ENCODE data around the gene PSMD1.
A peak's percentile ranks its signal among the peaks of the same experiment; 100 is the strongest.
"Not testable (repeated sequence)": the region's sequence is repeated elsewhere in the genome, so short reads cannot be mapped to it uniquely, and the experiment has no call there.

Gene PSMD1

DNA sequence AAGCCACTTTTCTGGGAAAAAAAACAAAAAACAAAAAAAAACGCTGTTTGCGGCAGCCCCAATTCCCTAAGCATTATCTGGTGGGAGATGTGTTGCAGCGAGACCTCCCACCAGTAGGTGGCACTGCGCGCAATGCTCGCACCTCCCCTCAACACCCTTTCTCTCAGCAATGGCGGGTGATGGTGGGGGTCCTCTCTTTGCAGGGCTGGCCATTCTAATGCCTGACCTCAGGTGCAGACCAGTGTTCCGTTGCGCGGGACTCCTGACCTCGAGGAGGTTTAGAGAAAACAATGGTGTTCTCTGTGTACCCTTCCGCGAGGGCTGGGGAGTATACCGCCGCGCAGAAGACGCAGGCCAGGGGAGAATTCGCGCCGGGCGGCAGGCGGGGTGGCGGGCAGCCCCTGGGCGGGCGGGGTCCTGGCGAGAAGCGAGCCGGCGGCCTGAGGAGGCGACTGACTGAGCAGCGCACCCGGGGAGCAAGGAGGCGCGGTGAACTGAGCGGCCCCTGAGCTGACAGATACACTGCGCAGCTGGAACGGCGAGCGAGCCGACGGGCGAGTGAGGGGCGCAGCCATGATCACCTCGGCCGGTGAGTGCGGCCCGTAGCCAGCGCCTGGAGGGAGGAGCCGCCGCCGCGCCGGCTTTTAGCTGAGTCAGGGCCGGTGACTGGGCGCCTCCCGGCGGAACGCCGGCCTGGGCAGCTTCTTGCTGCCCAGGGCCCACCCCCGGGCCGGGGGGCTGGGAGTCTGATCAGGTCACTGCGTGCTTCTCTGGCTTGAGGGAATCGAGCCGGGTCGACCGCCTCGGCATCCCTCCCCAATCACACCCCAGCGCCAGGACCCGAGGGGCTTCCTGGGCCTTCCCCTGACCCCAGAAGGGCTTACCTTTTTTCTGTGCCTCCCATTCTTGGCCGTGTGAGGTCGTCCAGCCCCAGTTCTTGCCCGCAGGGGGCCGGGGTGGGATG, at the start of gene PSMD1:
PSMD1 (plus strand) TSS at position 415 of the 964 bp plus-strand sequence; CDS start at position 574, 159 bp downstream.
- DNase-seq = peak; percentile 92

- DNase-seq = peak; percentile 75
These were observed 49.2 kb upstream of the PSMD1 start for GRCh38 chr2:231007286-231008098.

DNA sequence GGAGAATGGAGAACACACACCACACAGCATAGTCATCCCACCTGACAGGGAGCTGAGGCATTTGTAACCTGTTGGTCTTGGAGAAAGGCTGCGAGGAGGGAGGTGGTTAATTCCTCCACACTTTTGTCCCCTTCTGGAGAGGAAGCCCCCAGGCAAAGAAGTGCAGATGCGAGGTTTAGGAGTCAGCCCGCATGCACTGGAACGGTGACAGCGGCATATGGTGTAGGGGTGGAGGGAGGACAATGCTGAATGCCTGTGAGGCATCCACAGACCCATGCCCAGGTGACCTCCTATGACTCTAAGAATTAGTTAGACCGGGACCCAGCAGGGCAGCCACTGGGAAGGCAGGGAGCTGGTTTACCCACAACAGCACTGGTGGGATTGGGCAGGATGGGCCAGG, 48.5 kb upstream of the PSMD1 start:
- DNase-seq = no peak

GRCh38 chr2:231009236-231009919, 47.3 kb upstream of the PSMD1 start:
- no peak for DNase-seq

DNA sequence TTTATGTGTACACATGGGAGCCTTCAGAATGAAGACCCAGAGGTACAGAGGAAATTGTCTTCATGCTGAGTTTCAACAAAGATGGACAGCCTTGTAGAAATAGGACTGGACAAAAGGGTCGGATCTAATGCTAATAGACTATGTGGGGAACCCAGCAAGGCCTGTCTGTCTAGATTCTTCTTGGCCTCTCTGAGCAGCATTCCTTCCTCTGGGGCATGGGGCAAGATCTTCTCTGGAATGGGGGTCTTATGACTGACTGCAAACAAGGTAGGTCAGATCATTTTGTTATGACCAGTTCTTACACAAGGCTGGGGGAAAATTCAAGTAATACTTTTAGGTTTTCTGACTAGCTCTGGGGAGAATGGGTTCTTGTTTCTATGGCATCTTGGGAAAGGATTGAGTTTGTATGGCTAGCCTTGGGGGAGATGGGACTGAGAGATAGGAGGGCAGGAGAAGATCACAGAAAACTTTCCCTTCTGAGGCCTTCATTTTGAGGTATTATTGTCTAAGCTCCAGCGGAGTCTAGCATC, 46.4 kb upstream of the PSMD1 start:
- DNase-seq = no peak

DNA sequence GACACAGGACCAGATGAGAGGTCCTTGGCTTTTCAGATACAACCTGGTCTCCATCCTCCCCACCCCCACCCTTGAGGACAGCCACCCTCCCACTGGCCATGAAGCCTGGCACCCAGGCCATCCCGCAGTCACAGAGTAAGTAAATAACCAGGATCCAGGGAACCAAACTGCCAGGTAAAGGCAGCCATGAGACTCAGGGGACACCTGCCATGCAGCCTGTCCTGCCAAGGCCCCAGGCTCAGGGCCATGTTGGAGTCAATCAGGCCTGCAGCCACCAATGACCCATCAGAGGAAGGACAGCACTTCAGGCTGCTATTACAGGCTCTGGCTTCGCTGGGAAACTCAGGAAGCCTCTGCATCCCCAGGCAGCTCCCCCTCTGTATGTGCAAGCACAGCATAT, 45.1 kb upstream of the PSMD1 start:
- DNase-seq = no peak

DNA sequence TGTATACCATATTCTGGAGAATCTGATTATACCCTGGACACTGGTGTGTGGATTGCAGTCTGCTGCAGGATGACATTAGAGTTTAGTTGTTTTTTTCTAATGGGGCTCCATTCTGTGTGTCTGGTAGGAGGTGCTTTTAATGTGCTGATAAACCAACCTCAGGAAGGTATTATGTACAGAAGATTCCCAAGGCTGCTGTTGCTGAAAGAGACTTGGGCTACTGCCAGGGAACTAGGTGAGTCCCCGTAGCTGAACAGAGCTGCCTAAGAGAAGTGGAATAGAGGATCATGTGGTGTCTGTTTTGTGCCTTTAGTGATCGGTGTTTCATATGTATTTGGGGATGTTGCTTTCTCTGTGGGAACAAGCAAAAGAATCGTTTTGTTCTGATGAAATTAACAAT, 44.2 kb upstream of the PSMD1 start:
- DNase-seq = no peak

- no peak for DNase-seq
These were observed 42.8 kb upstream of the PSMD1 start for GRCh38 chr2:231013820-231014219.

GRCh38 chr2:231015478-231015877, 41.2 kb upstream of the PSMD1 start:
- DNase-seq = no peak

- no peak for DNase-seq
These were observed 40.7 kb upstream of the PSMD1 start for GRCh38 chr2:231015926-231016325.

- DNase-seq = no peak
These were observed 40.0 kb upstream of the PSMD1 start for GRCh38 chr2:231016566-231017230.

- DNase-seq = no peak
These were observed 39.5 kb upstream of the PSMD1 start for GRCh38 chr2:231017231-231017598.

- no peak for DNase-seq
These were observed 38.5 kb upstream of the PSMD1 start for GRCh38 chr2:231018184-231018583.

GRCh38 chr2:231025059-231025458, 31.6 kb upstream of the PSMD1 start:
- DNase-seq = not testable (repeated sequence)

GRCh38 chr2:231028889-231029288, 27.8 kb upstream of the PSMD1 start:
- no peak for DNase-seq

DNA sequence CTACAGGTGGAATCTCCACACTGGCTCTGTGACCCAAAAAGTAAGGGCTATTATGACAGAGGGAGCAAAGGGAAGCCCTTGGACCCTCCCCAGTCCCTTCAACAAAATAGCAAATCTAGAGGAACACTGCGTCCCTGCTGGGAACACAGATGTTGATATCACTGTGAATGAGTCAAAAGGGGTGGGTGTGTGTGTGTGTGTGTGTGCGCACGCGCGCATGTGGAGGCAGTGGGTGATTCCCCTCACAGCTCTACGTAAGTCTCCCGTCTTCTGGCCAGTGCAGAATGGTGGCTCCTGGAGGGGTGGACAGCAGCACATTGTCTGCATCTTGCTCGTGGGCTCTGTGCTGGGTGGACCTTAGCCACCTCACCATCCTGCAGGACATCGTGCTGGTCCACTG, 27.1 kb upstream of the PSMD1 start:
- DNase-seq = no peak

DNA sequence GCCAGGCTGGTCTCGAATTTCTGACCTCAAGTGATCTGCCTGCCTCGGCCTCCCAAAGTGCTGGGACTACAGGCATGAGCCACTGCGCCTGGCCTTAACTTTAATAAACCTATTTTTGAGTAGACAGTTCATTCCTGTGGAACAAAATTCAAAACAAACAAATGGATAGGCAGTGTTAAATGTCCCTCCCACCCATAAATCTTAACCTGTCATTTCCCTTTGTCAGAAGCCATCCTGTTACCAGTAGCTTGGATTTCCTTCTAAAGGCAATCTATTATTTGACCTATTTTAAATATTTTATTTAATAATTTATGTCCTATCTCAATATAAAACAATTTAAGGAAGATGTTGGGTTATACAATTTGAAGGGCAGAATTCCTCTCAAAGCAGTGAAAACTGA, 25.9 kb upstream of the PSMD1 start:
- no peak for DNase-seq

GRCh38 chr2:231032575-231033140, 24.0 kb upstream of the PSMD1 start:
- no peak for DNase-seq

- no peak for DNase-seq
These were observed 23.2 kb upstream of the PSMD1 start for GRCh38 chr2:231033147-231034132.

DNA sequence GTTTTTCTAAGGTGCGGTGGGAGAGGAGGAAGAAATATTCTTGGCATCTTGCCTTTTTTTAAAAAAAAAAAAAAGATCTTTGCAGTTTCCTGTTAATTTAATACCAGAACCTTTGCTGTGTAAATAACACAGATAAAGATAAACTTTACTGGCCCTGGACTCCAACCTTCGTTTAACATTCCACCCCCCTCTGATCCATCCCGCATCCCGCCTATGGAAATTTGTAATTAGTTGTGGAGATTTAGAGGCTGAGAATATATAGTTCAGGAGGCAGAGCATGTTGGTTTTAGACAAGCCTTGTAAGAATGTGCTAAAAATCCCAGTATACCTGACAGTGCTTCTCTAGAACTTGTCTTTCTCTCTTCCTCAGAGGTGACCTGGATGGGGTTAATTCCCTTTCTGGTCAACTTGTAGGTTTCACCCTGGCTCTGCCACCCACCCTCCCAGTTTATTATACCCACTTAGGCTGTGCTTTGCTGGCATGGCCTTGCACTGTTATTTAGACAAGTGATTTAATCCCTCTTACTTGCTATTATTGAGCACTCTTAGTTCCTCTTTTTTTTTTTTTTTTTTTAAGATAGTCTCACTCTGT, 22.3 kb upstream of the PSMD1 start:
- DNase-seq = no peak

Measured in DMS53 (cell line).